Testis (tissue), 2 donors: ENCODE measurements around the gene TSPAN14.
A peak's percentile ranks its signal among the peaks of the same experiment; 100 is the strongest.

Experiments
- POLR2A ChIP-seq: fragments of 450-650 bp; IDR thresholded peaks from one replicate; pipeline ENCODE4 v1.6.1; 2017; ENCODE audit warnings: antibody characterized with exemption, mild to moderate bottlenecking, moderate library complexity
- TF ChIP-seq, protein P1 (sequence below), 3 experiments: fragments of 450-650 bp in 2 of 3; fragments of 200-600 bp in 1 of 3; sonication (generic) in 1 of 3; IDR thresholded peaks; one replicate each; pipeline ENCODE4 v1.5.1; 2016 to 2019; ENCODE audit warnings: antibody characterized with exemption in 3 of 3, mild to moderate bottlenecking in 2 of 3, moderate library complexity in 1 of 3

DNA sequence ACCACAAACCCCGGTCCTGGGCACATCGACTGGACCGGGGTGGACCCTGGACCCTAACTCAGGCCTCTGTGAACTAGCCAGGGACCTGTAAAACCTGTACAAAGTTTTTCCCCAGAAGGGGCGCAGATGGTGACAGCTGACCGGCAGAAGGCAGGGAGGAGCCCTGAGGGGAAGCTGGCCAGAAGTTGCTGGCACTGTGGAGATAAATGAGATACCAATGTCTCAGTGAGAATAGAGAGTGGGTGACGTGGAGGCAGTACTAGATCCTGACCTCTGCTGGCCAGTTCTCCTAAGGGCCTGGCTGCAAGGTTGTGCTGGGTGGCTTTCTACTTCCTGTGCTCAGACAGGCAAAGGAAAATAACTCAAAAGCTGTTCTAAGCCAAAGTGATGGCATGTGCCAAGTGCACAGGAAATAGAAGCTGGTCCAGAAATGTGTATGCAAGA is 10.6 kb upstream of the TSPAN14 start:
- TF ChIP-seq, protein P1, sequence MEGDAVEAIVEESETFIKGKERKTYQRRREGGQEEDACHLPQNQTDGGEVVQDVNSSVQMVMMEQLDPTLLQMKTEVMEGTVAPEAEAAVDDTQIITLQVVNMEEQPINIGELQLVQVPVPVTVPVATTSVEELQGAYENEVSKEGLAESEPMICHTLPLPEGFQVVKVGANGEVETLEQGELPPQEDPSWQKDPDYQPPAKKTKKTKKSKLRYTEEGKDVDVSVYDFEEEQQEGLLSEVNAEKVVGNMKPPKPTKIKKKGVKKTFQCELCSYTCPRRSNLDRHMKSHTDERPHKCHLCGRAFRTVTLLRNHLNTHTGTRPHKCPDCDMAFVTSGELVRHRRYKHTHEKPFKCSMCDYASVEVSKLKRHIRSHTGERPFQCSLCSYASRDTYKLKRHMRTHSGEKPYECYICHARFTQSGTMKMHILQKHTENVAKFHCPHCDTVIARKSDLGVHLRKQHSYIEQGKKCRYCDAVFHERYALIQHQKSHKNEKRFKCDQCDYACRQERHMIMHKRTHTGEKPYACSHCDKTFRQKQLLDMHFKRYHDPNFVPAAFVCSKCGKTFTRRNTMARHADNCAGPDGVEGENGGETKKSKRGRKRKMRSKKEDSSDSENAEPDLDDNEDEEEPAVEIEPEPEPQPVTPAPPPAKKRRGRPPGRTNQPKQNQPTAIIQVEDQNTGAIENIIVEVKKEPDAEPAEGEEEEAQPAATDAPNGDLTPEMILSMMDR (IDR thresholded peaks at IDR 0.05): peak in 2 of 3 experiments; percentile 43 to 45
- no peak for TF ChIP-seq POLR2A
